SK-N-SH (cell line): ENCODE measurements around the gene TAF4. TPM values are rescaled to one million over a fixed set of nuclear protein-coding genes. Genes with fewer than 3 reads are reported as not detected.

Experiments
- CTCF ChIA-PET: fragments of 300-600, 350-600 bp; formaldehyde crosslinking; extraction: SDS; loops from one replicate; lab custom pipeline; 2021; lab: Yijun Ruan, JAX
- POLR2A ChIA-PET: fragments of 350-600 bp; sonication (Branson Sonifier 250); formaldehyde crosslinking; extraction: SDS; loops from one replicate; lab custom pipeline; 2020; ENCODE audit warnings: antibody characterized with exemption, inconsistent platforms; lab: Yijun Ruan, JAX
- DNase-seq: peaks from one replicate; pipeline ENCODE4 v3.0.0; 2012
- H2AFZ ChIP-seq: fragments of 200-600 bp; sonication (generic); 2 replicates; pipeline ENCODE4 v1.8.1; 2016; ENCODE audit warnings: antibody characterized with exemption, mild to moderate bottlenecking, low read depth
- H3F3A ChIP-seq: fragments of 200-600 bp; sonication (generic); replicated peaks from 2 replicates; pipeline ENCODE3; 2016; ENCODE audit warnings: antibody characterized with exemption, mild to moderate bottlenecking; ENCODE audit not compliant: insufficient read depth
- H3K27ac ChIP-seq, 2 experiments: fragments of 200-500 bp in 1 of 2; fragments of 200-600 bp in 1 of 2; sonication (Bioruptor generic) in 1 of 2; sonication (generic), shearing (Covaris generic) in 1 of 2; 2 replicates each; pipeline versions ENCODE4 v1.5.1 to v1.6.1; 2014 to 2016; ENCODE audit warnings: low read depth in 2 of 2, inconsistent platforms in 1 of 2, low read length in 1 of 2, mild to moderate bottlenecking in 1 of 2, mixed read lengths in 1 of 2
- H3K27me3 ChIP-seq: fragments of 200-600 bp; sonication (generic), shearing (Covaris generic); 2 replicates; pipeline ENCODE4 v1.6.1; 2016; ENCODE audit warnings: mixed run types; ENCODE audit not compliant: insufficient read depth
- H3K36me3 ChIP-seq, 2 experiments: fragments of 200-500 bp in 1 of 2; fragments of 200-600 bp in 1 of 2; sonication (Bioruptor generic) in 1 of 2; sonication (generic) in 1 of 2; replicated peaks in 1 of 2; 2 replicates each; pipeline versions ENCODE3 to v1.5.1; 2014 to 2016; ENCODE audit warnings: low read length in 1 of 2, mild to moderate bottlenecking in 1 of 2; ENCODE audit not compliant: insufficient read depth in 2 of 2, control insufficient read depth in 1 of 2
- H3K4me1 ChIP-seq, 2 experiments: fragments of 200-500 bp in 1 of 2; fragments of 200-600 bp in 1 of 2; sonication (Bioruptor generic) in 1 of 2; sonication (generic), shearing (Covaris generic) in 1 of 2; 2 replicates each; pipeline versions ENCODE4 v1.5.1 to v1.6.1; 2014 to 2016; ENCODE audit warnings: low read depth in 1 of 2, low read length in 1 of 2, mixed run types in 1 of 2; ENCODE audit not compliant: insufficient read depth in 2 of 2, control insufficient read depth in 1 of 2
- H3K4me2 ChIP-seq: fragments of 200-600 bp; sonication (generic), shearing (Covaris generic); 2 replicates; pipeline ENCODE4 v1.6.1; 2017; ENCODE audit warnings: mixed run types
- H3K4me3 ChIP-seq, 2 experiments: fragments of 200-500 bp in 1 of 2; fragments of 200-600 bp in 1 of 2; sonication (Bioruptor generic) in 1 of 2; sonication (generic), shearing (Covaris generic) in 1 of 2; 2 replicates each; pipeline versions ENCODE4 v1.5.1 to v1.8.1; 2014 to 2016; ENCODE audit warnings: low read depth in 2 of 2, inconsistent platforms in 1 of 2, low read length in 1 of 2, mild to moderate bottlenecking in 1 of 2, mixed read lengths in 1 of 2, moderate library complexity in 1 of 2
- H3K79me2 ChIP-seq: fragments of 200-600 bp; sonication (generic); 2 replicates; pipeline ENCODE4 v1.8.1; 2017; ENCODE audit warnings: mild to moderate bottlenecking; ENCODE audit not compliant: insufficient read depth
- H3K9ac ChIP-seq: fragments of 200-600 bp; sonication (generic); 2 replicates; pipeline ENCODE4 v1.6.1; 2017; ENCODE audit warnings: mixed run types
- H3K9me2 ChIP-seq: fragments of 200-600 bp; sonication (generic); 2 replicates; pipeline ENCODE4 v1.6.1; 2017; ENCODE audit warnings: mixed run types
- H3K9me3 ChIP-seq: fragments of 200-600 bp; sonication (generic); 2 replicates; pipeline ENCODE4 v1.6.1; 2017; ENCODE audit warnings: mixed run types, mild to moderate bottlenecking, moderate library complexity
- H4K20me1 ChIP-seq: fragments of 200-600 bp; sonication (generic); 2 replicates; pipeline ENCODE4 v1.6.1; 2017; ENCODE audit warnings: mild to moderate bottlenecking, mixed run types; ENCODE audit not compliant: insufficient read depth
- CHD2 ChIP-seq: fragments of 150-350 bp; IDR thresholded peaks from 2 replicates; pipeline ENCODE4 v1.6.1; 2018; ENCODE audit warnings: low read length; ENCODE audit not compliant: partially characterized antibody
- ELF1 ChIP-seq: IDR thresholded peaks from 2 replicates; pipeline ENCODE4 v1.4.0; 2012
- EP300 ChIP-seq, 2 experiments: IDR thresholded peaks; 2 replicates each; pipeline versions ENCODE4 v1.4.0 to v1.6.1; 2012; ENCODE audit warnings: borderline replicate concordance in 1 of 2, low read depth in 1 of 2, low read length in 1 of 2
- EZH2phosphoT487 ChIP-seq: fragments of 200-600 bp; sonication (generic); IDR thresholded peaks from 2 replicates; pipeline ENCODE4 v1.6.1; 2017; ENCODE audit warnings: low read depth, mixed run types, mild to moderate bottlenecking, antibody characterized with exemption, moderate library complexity, borderline replicate concordance
- FOXJ3 ChIP-seq: sonication (generic); formaldehyde crosslinking; IDR thresholded peaks from 2 replicates; pipeline ENCODE4 v1.5.1; 2020; ENCODE audit warnings: mild to moderate bottlenecking, missing genetic modification reagents
- MEF2A ChIP-seq: IDR thresholded peaks from 2 replicates; pipeline ENCODE4 v1.4.0; 2012; ENCODE audit warnings: low read depth, borderline replicate concordance
- MXI1 ChIP-seq: IDR thresholded peaks from 2 replicates; pipeline ENCODE4 v1.6.1; 2012; ENCODE audit warnings: mild to moderate bottlenecking, low read depth, low read length, improper control_type of control experiment
- NRF1 ChIP-seq: IDR thresholded peaks from 2 replicates; pipeline ENCODE4 v1.6.1; 2012; ENCODE audit warnings: low read depth, mild to moderate bottlenecking, low read length
- RAD21 ChIP-seq: IDR thresholded peaks from 2 replicates; pipeline ENCODE4 v1.6.1; 2012; ENCODE audit warnings: mild to moderate bottlenecking, low read length
- RFX5 ChIP-seq: IDR thresholded peaks from 2 replicates; pipeline ENCODE4 v1.6.1; 2012; ENCODE audit warnings: mild to moderate bottlenecking, improper control_type of control experiment, low read length
- SIN3A ChIP-seq: IDR thresholded peaks from 2 replicates; pipeline ENCODE4 v1.6.1; 2012; ENCODE audit warnings: low read depth, mild to moderate bottlenecking, low read length, moderate library complexity, borderline replicate concordance
- SMC3 ChIP-seq: IDR thresholded peaks from 2 replicates; pipeline ENCODE4 v1.6.1; 2012; ENCODE audit warnings: low read depth, low read length, improper control_type of control experiment
- TAF1 ChIP-seq: IDR thresholded peaks from 2 replicates; pipeline ENCODE4 v1.6.1; 2012; ENCODE audit warnings: low read depth, mild to moderate bottlenecking, low read length, moderate library complexity, borderline replicate concordance
- TCF12 ChIP-seq: IDR thresholded peaks from 2 replicates; pipeline ENCODE4 v1.4.0; 2012
- TEAD4 ChIP-seq: IDR thresholded peaks from 2 replicates; pipeline ENCODE4 v1.4.0; 2012; ENCODE audit warnings: mild to moderate bottlenecking, borderline replicate concordance; ENCODE audit not compliant: insufficient read depth
- YY1 ChIP-seq: IDR thresholded peaks from 2 replicates; pipeline ENCODE4 v1.4.0; 2012; ENCODE audit warnings: low read depth, mild to moderate bottlenecking
- WGBS: methylation state at CpG from one replicate; pipeline ENCODE4 v1.1.6; 2017; ENCODE audit warnings: low lambda C conversion rate; 5-methylcytosine and 5-hydroxymethylcytosine counted together
- polyA plus RNA-seq, 3 experiments: library from polyadenylated mRNA; depleted of rRNA; stranded (reverse); fragments of >200 nt; gene quantifications; 2 replicates each; pipeline ENCODE4 v1.2.3, GENCODE V29; 2012
- TF ChIP-seq, protein P1 (sequence below): fragments of 200-600 bp; sonication (generic); IDR thresholded peaks from 2 replicates; pipeline ENCODE4 v1.6.1; 2017; ENCODE audit warnings: antibody characterized with exemption, mild to moderate bottlenecking, moderate library complexity
- TF ChIP-seq, protein P2 (sequence below): fragments of 150-350 bp; IDR thresholded peaks from 2 replicates; pipeline ENCODE4 v1.6.1; 2017; ENCODE audit warnings: antibody characterized with exemption, low read length, low read depth, borderline replicate concordance
- TF ChIP-seq, protein P3 (sequence below): IDR thresholded peaks from 2 replicates; pipeline ENCODE4 v1.4.0; 2012; ENCODE audit warnings: low read depth, borderline replicate concordance
- TF ChIP-seq, protein P4 (sequence below): IDR thresholded peaks from 2 replicates; pipeline ENCODE4 v1.4.0; 2012; ENCODE audit warnings: low read depth, borderline replicate concordance

Gene TAF4
- polyA plus RNA-seq, 1 of the 3 experiments (the other 2 are of a cell fraction), result 4.8 TPM

DNA sequence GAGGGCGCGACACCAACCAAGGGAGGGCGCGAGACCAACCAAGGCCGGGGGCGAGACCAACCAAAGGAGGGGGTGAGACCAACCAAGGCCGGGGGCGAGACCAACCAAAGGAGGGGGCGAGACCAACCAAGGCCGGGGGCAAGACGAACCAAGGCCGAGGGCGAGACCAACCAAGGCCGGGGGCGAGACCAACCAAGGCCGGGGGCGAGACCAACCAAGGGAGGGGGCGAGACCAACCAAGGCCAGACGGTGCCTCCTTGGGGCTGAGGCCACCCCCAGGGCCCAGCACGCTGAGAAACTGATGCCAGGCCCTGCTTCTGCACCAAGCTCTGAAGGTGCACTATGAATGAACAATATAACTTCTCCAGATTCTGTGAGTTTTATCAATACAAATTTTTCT is 87.2 kb downstream of the TAF4 start (continued):
- no peak for TF ChIP-seq MEF2A
- no peak for TF ChIP-seq RAD21
- TF ChIP-seq, protein P1, sequence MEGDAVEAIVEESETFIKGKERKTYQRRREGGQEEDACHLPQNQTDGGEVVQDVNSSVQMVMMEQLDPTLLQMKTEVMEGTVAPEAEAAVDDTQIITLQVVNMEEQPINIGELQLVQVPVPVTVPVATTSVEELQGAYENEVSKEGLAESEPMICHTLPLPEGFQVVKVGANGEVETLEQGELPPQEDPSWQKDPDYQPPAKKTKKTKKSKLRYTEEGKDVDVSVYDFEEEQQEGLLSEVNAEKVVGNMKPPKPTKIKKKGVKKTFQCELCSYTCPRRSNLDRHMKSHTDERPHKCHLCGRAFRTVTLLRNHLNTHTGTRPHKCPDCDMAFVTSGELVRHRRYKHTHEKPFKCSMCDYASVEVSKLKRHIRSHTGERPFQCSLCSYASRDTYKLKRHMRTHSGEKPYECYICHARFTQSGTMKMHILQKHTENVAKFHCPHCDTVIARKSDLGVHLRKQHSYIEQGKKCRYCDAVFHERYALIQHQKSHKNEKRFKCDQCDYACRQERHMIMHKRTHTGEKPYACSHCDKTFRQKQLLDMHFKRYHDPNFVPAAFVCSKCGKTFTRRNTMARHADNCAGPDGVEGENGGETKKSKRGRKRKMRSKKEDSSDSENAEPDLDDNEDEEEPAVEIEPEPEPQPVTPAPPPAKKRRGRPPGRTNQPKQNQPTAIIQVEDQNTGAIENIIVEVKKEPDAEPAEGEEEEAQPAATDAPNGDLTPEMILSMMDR, result no peak
- no peak for TF ChIP-seq TEAD4
- no peak for TF ChIP-seq CHD2

DNA sequence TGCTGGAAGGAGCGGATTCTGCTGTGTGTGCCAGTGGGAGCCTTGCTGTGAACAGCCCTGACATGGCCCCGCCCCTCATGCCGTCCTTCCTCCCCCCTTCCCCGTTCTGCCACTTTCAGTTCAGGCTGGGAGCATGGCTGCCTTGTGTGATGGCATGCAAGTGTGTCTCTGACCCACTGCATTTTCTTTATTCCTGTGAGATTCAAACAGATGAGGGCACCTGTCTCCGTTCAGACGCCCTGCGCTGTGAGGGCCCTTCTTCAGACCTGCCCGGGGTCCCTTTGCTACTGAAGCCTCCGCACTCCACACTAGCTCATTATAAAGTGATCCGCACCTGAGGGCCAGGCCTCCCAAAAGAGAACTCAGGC is 88.3 kb downstream of the TAF4 start:
- TF ChIP-seq, protein P2, sequence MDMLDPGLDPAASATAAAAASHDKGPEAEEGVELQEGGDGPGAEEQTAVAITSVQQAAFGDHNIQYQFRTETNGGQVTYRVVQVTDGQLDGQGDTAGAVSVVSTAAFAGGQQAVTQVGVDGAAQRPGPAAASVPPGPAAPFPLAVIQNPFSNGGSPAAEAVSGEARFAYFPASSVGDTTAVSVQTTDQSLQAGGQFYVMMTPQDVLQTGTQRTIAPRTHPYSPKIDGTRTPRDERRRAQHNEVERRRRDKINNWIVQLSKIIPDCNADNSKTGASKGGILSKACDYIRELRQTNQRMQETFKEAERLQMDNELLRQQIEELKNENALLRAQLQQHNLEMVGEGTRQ, result no peak
- TF ChIP-seq FOXJ3 (CRISPR knock-in tag) (no peak), ELF1 (no peak), CHD2 (no peak), TCF12 (no peak), MEF2A (no peak), SIN3A (no peak), RFX5 (no peak), NRF1 (no peak), MXI1 (no peak), TEAD4 (no peak), SMC3 (no peak), EP300 (IDR thresholded peaks at IDR 0.05; ENCODE audit: borderline replicate concordance in 1 of 2, low read depth in 1 of 2, low read length in 1 of 2) (no peak), TAF1 (no peak), EZH2phosphoT487 (no peak), YY1 (no peak)
- TF ChIP-seq, protein P3, sequence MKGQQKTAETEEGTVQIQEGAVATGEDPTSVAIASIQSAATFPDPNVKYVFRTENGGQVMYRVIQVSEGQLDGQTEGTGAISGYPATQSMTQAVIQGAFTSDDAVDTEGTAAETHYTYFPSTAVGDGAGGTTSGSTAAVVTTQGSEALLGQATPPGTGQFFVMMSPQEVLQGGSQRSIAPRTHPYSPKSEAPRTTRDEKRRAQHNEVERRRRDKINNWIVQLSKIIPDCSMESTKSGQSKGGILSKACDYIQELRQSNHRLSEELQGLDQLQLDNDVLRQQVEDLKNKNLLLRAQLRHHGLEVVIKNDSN, result no peak
- TF ChIP-seq, protein P4, sequence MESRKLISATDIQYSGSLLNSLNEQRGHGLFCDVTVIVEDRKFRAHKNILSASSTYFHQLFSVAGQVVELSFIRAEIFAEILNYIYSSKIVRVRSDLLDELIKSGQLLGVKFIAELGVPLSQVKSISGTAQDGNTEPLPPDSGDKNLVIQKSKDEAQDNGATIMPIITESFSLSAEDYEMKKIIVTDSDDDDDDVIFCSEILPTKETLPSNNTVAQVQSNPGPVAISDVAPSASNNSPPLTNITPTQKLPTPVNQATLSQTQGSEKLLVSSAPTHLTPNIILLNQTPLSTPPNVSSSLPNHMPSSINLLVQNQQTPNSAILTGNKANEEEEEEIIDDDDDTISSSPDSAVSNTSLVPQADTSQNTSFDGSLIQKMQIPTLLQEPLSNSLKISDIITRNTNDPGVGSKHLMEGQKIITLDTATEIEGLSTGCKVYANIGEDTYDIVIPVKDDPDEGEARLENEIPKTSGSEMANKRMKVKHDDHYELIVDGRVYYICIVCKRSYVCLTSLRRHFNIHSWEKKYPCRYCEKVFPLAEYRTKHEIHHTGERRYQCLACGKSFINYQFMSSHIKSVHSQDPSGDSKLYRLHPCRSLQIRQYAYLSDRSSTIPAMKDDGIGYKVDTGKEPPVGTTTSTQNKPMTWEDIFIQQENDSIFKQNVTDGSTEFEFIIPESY, result no peak
- TF ChIP-seq, protein P1, result no peak
- Histone ChIP-seq H3K27ac (no peak overlapping the region), H3K9ac (no peak overlapping the region), H4K20me1 (no peaks in the 10 kb centered on the region), H3K79me2 (no peaks in the 10 kb centered on the region), H3K4me1 (no peaks in the 10 kb centered on the region; a peak in 1 of 4 replicates), H2AFZ (no peak overlapping the region), H3K4me3 (no peak overlapping the region), H3K9me2 (no peaks in the 10 kb centered on the region), H3K9me3 (no peaks in the 10 kb centered on the region), H3K4me2 (no peak overlapping the region), H3K27me3 (no peaks in the 10 kb centered on the region), H3F3A (no peaks in the 10 kb centered on the region), H3K36me3 (peaks cover 10 to 37% of the 10 kb centered on the region in 2 experiments)
- CTCF ChIA-PET, result interaction anchor here (1.4 kb wide), 1 partner anchor 33 kb away, joined by 4 read pairs; no protein-coding TSS in a partner anchor
- POLR2A ChIA-PET, result no interaction called here
- DNase-seq, result no peak
- WGBS, result 97% methylated on average over 8 of the region's 10 CpGs
